ACC112 (cell line): Measurements from ENCODE around the gene NNT.
A peak's percentile ranks its signal among the peaks of the same experiment; 100 is the strongest.

Source experiments
- H2AFZ ChIP-seq: fragments of 200-600 bp; sonication (generic); one replicate; pipeline ENCODE4 v1.6.0; 2017; ENCODE audit warnings: antibody characterized with exemption, low read length; ENCODE audit not compliant: unreplicated experiment
- H3K27ac ChIP-seq: fragments of 200-600 bp; sonication (generic); 2 replicates; pipeline ENCODE4 v1.5.1; 2014; ENCODE audit warnings: low read depth, mild to moderate bottlenecking, antibody characterized with exemption, low read length, moderate library complexity
- H3K27me3 ChIP-seq: fragments of 200-600 bp; sonication (generic); 2 replicates; pipeline ENCODE4 v1.6.1; 2014; ENCODE audit warnings: mild to moderate bottlenecking, antibody characterized with exemption, low read length, moderate library complexity, mixed read lengths; ENCODE audit not compliant: insufficient read depth
- H3K36me3 ChIP-seq: fragments of 200-600 bp; sonication (generic); 2 replicates; pipeline ENCODE4 v1.6.1; 2016; ENCODE audit warnings: mild to moderate bottlenecking, antibody characterized with exemption, low read length, moderate library complexity, mixed read lengths; ENCODE audit not compliant: insufficient read depth
- H3K4me1 ChIP-seq: fragments of 200-600 bp; sonication (generic); one replicate; pipeline ENCODE4 v1.6.1; 2016; ENCODE audit warnings: low read length, mixed read lengths; ENCODE audit not compliant: insufficient read depth, unreplicated experiment, control insufficient read depth
- H3K4me3 ChIP-seq: fragments of 200-600 bp; sonication (generic); 2 replicates; pipeline ENCODE4 v1.5.1; 2014; ENCODE audit warnings: mild to moderate bottlenecking, low read depth, low read length
- H3K79me2 ChIP-seq: fragments of 200-600 bp; sonication (generic); one replicate; pipeline ENCODE4 v1.6.0; 2016; ENCODE audit warnings: low read length; ENCODE audit not compliant: control insufficient read depth, unreplicated experiment, insufficient read depth

The NNT gene

DNA sequence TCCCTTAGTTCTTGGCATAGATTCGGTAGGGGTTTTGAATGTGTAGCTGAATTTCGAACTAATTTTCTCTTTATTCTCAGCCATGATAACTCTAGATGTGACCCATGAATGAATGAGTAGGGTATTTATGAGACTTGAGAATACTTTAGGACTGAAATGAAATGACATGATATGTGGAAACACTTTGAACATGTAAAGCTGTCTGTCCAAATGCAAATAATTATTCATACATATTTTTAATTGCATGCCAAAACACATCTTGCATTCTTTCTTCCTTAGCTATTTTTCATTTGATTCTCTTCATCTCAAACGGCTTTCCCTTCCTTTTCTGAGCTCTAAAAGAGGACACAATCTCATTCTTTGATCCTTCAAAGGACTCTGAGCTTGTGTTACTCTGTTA lies 3.4 kb downstream of the NNT start:
- H3K4me3 ChIP-seq = no peak overlapping the region
- H3K27me3 ChIP-seq = no peaks in the 10 kb centered on the region
- H3K36me3 ChIP-seq = peaks cover 19% of the 10 kb centered on the region
- no peak overlapping the region for H3K27ac ChIP-seq
- H2AFZ ChIP-seq = no peak overlapping the region
- H3K4me1 ChIP-seq = peaks cover 10% of the 10 kb centered on the region
- peaks cover 45% of the 10 kb centered on the region for H3K79me2 ChIP-seq

DNA sequence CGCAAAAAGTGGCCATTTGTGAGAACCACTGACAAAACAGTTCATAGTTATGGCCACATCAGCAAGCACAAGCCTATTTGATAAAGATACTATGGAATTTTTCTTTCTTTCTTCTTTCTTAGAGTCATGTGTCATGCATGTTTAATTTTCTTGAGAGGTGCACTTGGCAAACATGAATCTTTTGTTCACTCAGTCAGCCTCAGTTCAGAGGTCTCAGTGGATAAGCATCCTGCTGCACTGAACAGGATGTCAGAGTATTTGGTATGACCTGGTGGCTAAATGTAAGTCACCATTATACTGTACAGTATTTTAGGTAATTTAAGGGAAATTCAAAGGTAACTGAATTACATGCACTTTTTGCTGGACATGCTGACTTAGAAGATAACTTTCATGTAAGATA lies 5.4 kb downstream of the NNT start:
- Histone ChIP-seq H3K4me3 (no peak overlapping the region), H3K36me3 (peaks cover 27% of the 10 kb centered on the region), H3K4me1 (peaks cover 4% of the 10 kb centered on the region), H3K27me3 (no peaks in the 10 kb centered on the region), H3K27ac (no peak overlapping the region), H2AFZ (no peak overlapping the region), H3K79me2 (peaks cover 25% of the 10 kb centered on the region)

DNA sequence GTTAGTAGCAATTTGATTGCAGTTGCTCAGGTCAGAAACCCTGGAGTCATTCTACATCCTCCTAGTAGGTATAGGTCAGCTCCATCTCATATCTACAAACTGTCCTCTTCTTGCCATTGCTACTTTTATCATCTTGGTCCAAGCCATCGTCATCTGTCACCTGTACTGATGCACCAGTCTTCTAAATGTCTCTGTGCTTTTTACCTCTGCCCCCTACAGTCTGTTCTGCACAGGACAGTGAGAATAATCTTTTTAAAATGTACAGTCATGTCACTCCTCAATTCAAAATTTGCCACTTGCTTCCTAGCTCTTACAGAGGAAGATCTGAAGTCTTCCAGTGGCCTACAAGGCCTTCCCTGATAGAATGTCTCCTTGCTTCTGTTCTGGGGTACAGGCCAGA lies 6.8 kb downstream of the NNT start:
- Histone ChIP-seq H3K4me1 (no peaks in the 10 kb centered on the region), H3K36me3 (peaks cover 31% of the 10 kb centered on the region), H3K79me2 (peaks cover 12% of the 10 kb centered on the region), H3K27ac (no peak overlapping the region), H3K4me3 (no peak overlapping the region), H2AFZ (no peak overlapping the region), H3K27me3 (no peaks in the 10 kb centered on the region)

DNA sequence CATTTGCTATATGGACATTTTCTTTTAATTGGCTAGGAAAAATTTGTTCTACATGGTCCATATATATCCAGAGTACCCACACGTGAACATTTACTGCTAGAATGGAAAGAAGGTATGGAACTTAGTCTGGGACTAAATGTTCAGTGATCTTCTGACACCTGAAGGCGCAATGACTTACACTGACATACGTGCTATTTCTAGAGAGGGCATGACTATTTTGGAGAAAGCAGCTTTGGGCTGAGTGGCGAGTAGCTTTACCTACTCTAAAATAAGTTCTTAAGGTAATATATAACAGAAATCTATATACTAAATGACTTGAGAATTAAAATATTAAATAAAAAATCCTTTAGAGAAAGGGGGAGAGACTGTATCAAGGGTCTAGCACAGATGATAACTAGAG lies 10.4 kb downstream of the NNT start:
- no peak overlapping the region for H3K27ac ChIP-seq
- no peaks in the 10 kb centered on the region for H3K27me3 ChIP-seq
- no peak overlapping the region for H2AFZ ChIP-seq
- H3K4me3 ChIP-seq = no peak overlapping the region
- peaks cover 41% of the 10 kb centered on the region for H3K36me3 ChIP-seq
- H3K79me2 ChIP-seq = no peaks in the 10 kb centered on the region
- peaks cover 3% of the 10 kb centered on the region for H3K4me1 ChIP-seq

DNA sequence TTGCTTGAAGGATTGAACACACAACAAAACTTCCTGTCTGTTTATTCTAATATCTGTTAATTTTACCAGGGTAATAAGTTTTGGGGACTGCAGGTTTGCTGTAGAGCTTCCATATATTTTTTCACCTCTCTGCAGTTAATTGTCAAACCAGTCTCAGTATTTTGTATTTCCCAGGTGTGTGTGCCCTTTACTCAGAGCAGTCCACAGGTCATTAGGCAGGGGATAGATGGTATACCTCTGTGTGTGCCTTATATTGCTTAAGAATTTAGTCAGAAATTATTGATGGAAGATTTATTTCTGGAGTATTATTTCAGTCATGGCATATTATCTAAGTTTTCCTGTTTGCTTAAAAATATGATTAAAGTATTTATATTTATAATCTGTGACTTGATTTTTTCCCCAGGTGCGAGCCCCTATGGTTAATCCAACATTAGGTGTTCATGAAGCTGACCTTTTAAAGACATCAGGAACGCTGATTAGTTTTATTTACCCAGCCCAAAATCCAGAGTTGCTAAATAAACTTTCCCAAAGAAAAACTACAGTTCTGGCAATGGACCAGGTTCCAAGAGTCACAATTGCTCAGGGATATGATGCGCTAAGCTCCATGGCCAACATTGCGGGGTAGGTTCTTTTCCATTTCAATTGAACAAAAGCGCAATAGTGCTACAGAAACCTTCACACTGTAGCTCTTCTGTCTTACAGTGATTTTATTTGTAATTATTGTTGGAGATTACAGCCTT lies 12.6 kb downstream of the NNT start:
- Histone ChIP-seq H3K27me3 (no peaks in the 10 kb centered on the region), H3K4me3 (no peak overlapping the region), H3K27ac (no peak overlapping the region), H3K4me1 (peaks cover 3% of the 10 kb centered on the region), H2AFZ (no peak overlapping the region), H3K79me2 (no peaks in the 10 kb centered on the region), H3K36me3 (peaks cover 33% of the 10 kb centered on the region)

DNA sequence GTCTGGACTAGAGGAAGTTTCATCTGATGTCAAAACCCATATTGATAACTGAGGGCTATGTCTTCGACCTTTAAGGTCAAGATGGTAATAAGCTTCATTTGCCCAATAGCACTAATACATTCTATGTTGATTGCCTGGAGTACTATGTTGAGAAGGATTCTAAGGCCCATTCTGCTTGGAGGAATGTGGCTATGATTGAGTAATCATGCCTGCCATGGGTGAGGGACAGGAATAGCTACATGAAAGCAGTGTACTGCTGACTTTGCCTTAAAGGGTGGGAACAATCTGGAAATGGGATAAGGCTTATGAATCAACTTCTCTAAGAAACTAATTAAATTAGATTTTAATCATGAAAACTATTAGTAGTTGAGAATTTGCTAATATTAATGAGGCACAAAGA lies 13.6 kb downstream of the NNT start:
- no peaks in the 10 kb centered on the region for H3K79me2 ChIP-seq
- H2AFZ ChIP-seq = no peak overlapping the region
- no peaks in the 10 kb centered on the region for H3K27me3 ChIP-seq
- H3K4me1 ChIP-seq = peaks cover 3% of the 10 kb centered on the region
- no peak overlapping the region for H3K4me3 ChIP-seq
- H3K27ac ChIP-seq = no peak overlapping the region
- peaks cover 27% of the 10 kb centered on the region for H3K36me3 ChIP-seq

DNA sequence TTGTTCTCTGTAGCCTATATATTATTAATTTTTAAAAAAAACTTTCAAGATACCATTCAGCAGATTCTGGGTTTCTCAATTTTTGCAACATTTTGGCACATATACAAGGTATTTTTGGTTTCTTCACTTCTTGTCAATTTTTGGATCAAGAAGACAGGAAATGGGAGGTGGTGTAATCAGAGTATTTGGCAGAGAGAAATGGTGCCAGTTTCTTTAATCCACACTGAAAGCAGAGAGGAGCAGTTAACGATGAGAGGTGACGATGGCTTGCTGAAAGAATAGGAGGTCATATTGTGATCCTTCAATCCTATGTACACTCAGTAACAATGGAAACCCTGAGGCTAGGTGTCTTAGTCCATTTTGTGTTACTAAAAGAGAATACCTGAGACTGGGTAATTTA lies 16.4 kb downstream of the NNT start:
- Histone ChIP-seq H2AFZ (no peak overlapping the region), H3K79me2 (no peaks in the 10 kb centered on the region), H3K4me3 (no peak overlapping the region), H3K27me3 (no peaks in the 10 kb centered on the region), H3K4me1 (peaks cover 3% of the 10 kb centered on the region), H3K27ac (peak overlapping the region; percentile 41), H3K36me3 (peaks cover 17% of the 10 kb centered on the region)

DNA sequence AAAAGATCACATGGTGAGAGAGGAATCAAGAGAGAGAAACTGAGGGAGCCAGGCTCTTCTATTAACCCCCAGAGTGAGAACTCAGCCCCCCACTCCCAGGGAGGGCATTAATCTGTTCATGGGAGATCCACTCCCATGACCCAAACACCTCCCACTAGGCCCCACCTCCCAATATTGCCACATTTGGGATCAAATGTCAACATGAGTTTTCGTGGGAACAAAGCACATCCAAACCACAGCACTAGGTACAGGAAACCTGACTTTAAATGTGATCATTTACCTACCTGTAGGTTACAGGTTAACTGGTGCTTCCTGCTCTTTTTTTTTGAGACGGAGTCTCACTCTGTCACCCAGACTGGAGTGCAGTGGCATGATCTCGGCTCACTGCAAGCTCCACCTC lies 16.9 kb downstream of the NNT start:
- Histone ChIP-seq H3K4me3 (no peak overlapping the region), H3K27ac (peak overlapping the region; percentile 41; the same call in 1 of the 2 replicates), H3K27me3 (no peaks in the 10 kb centered on the region), H2AFZ (no peak overlapping the region), H3K4me1 (peaks cover 3% of the 10 kb centered on the region), H3K79me2 (no peaks in the 10 kb centered on the region), H3K36me3 (peaks cover 17% of the 10 kb centered on the region)

DNA sequence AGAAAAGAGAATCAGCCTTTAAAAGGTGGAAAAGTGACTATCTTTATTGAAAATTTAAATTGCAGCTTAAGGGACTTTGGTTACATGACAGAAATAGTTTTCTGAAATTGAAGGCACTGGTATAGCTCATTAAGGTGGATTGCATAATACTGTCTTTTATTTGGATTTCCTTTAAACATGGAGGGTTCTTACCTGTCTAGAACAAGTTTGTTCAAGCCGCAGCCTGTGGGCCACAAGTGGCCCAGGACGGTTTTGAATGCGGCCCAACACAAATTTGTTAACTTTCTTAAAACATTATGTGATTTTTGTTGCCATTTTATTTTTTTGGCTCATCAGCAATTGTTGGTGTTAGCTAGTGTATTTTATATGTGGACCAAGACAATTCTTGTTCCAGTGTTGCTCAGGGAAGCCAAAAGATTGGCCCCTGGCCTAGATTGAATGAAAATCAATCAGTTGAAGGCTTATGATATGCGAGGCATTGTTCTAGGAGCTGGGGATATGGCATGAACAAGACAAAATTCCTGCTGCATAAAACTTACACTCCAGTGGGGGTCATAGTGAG lies 18.0 kb downstream of the NNT start:
- no peak overlapping the region for H3K4me3 ChIP-seq
- H2AFZ ChIP-seq = no peak overlapping the region
- H3K27me3 ChIP-seq = no peaks in the 10 kb centered on the region
- H3K79me2 ChIP-seq = no peaks in the 10 kb centered on the region
- peaks cover 17% of the 10 kb centered on the region for H3K36me3 ChIP-seq
- no peak overlapping the region for H3K27ac ChIP-seq
- H3K4me1 ChIP-seq = peaks cover 3% of the 10 kb centered on the region

DNA sequence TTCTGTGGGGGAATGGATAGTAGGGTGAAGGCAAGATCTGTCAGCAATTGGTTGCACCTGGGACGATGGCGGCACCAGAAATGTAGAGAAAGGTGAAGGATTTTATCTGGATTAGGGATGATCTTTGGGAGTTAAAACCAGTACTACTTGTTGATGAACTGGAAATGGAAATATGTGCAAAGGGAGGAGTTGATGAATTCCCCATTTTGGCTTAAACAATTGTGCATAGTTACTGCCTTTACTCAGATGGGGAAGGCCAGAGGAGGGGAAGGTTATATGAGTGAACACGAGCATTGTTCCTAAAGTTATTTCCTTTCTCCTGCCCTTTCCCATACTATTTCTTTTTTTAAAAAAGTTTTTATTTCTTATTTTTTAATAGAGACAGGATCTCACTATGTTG lies 19.1 kb downstream of the NNT start:
- Histone ChIP-seq H3K4me1 (peaks cover 3% of the 10 kb centered on the region), H3K27me3 (no peaks in the 10 kb centered on the region), H3K4me3 (no peak overlapping the region), H3K27ac (no peak overlapping the region), H3K36me3 (peaks cover 16% of the 10 kb centered on the region), H3K79me2 (no peaks in the 10 kb centered on the region), H2AFZ (no peak overlapping the region)

DNA sequence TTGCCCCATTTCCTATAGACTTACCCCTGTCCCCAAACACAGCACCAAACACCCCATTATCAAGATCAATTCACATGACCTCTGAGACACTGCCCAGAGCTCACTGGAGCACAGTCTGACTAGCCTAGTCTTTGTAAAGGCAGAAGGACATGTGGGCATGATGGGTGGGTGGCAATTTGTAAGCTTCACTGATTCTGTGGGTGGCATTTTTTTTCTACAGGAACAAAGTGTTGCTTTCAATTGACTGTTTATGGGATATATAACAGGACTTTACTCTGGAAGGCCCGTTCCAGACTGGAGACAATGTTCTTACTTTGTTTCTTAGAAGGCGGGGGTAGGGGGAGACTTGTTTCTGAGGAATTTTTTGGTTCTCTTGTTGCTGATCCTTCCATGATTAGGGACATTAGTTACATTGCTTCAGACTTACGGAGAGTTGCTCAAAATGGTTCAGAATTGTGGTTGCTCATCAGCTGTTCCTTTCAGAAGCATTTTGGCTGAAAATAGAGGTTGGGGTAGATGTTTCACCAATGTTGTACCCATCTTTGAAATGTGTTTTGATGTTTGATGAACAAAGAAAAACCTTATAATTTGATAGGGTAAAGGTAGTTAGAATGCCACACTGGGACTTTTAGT lies 20.2 kb downstream of the NNT start:
- no peak overlapping the region for H3K27ac ChIP-seq
- no peaks in the 10 kb centered on the region for H3K27me3 ChIP-seq

More for the DNA sequence above, 20.2 kb downstream of the NNT start:
- Histone ChIP-seq H3K79me2 (no peaks in the 10 kb centered on the region), H2AFZ (no peak overlapping the region), H3K36me3 (peaks cover 5% of the 10 kb centered on the region), H3K4me1 (peaks cover 5% of the 10 kb centered on the region), H3K4me3 (no peak overlapping the region)
